Measurements from ENCODE around the gene PRKX. TPM values are rescaled to one million over a fixed set of nuclear protein-coding genes. Genes with fewer than 3 reads are reported as not detected.
"Not testable (repeated sequence)": the region's sequence is repeated elsewhere in the genome, so short reads cannot be mapped to it uniquely, and the experiment has no call there.

Gene PRKX
- total and polyA plus RNA-seq, 9 donors = 3.3 to 23.1 (median 8.3) TPM

- WGBS, 3 donors = 85 to 90% (median 89%) methylated on average over 4 of the region's 4 CpGs
- Histone ChIP-seq H3K9me3 (no peaks in the 10 kb centered on the region), H3K4me3 (no peak overlapping the region), H3K36me3 (no peaks in the 10 kb centered on the region), H3K27me3 (no peaks in the 10 kb centered on the region), H3K27ac (no peak overlapping the region), H3K4me1 (ENCODE audit: insufficient read depth) (no peaks in the 10 kb centered on the region)
- intact Hi-C loops (cut with DNase I) = no loop called here
- no peak for TF ChIP-seq POLR2A (IDR thresholded peaks at IDR 0.05)
- TF ChIP-seq EP300 (IDR thresholded peaks at IDR 0.05) = no peak
- TF ChIP-seq CTCF (IDR thresholded peaks at IDR 0.05) = no peak
- no peak for DNase-seq
Measured at GRCh38 chrX:3563451-3563850, 150.0 kb downstream of the PRKX start.

- H3K27ac ChIP-seq; H3K9me3 ChIP-seq; H3K4me1 ChIP-seq (ENCODE audit: insufficient read depth); H3K4me3 ChIP-seq; H3K36me3 ChIP-seq; H3K27me3 ChIP-seq; intact Hi-C loops (cut with DNase I); DNase-seq: not testable (repeated sequence)
- WGBS, 3 donors = 90 to 93% (median 93%) methylated on average over 6 to 7 of the region's 7 CpGs
Measured at GRCh38 chrX:3560010-3560409, 153.4 kb downstream of the PRKX start.

Small RNA genes within 50 kb of the gene (small RNA-seq; reads per million reads assigned to genes)
- gene RF00019 = not detected
- gene RNU6-114P = not detected

Measured in ovary (tissue), 9 donors.